NCI-H1694 treated with DMSO at 0.1 percent for 48 hours (cell line): Measurements from ENCODE around the gene SURF1.
A peak's percentile ranks its signal among the peaks of the same experiment; 100 is the strongest.
"Not testable (repeated sequence)": the region's sequence is repeated elsewhere in the genome, so short reads cannot be mapped to it uniquely, and the experiment has no call there.

ENCODE experiments used
- DNase-seq: peaks from one replicate; lab custom pipeline; 2025; lab: John Stamatoyannopoulos, UW

Gene SURF1

GRCh38 chr9:133384736-133385321 is 28.5 kb upstream of the SURF1 start:
- DNase-seq: peak; percentile 69

GRCh38 chr9:133383438-133383837 is 27.2 kb upstream of the SURF1 start:
- DNase-seq: no peak

GRCh38 chr9:133382507-133383141 is 26.3 kb upstream of the SURF1 start:
- DNase-seq: no peak

GRCh38 chr9:133380734-133381133 is 24.4 kb upstream of the SURF1 start:
- no peak for DNase-seq

DNA sequence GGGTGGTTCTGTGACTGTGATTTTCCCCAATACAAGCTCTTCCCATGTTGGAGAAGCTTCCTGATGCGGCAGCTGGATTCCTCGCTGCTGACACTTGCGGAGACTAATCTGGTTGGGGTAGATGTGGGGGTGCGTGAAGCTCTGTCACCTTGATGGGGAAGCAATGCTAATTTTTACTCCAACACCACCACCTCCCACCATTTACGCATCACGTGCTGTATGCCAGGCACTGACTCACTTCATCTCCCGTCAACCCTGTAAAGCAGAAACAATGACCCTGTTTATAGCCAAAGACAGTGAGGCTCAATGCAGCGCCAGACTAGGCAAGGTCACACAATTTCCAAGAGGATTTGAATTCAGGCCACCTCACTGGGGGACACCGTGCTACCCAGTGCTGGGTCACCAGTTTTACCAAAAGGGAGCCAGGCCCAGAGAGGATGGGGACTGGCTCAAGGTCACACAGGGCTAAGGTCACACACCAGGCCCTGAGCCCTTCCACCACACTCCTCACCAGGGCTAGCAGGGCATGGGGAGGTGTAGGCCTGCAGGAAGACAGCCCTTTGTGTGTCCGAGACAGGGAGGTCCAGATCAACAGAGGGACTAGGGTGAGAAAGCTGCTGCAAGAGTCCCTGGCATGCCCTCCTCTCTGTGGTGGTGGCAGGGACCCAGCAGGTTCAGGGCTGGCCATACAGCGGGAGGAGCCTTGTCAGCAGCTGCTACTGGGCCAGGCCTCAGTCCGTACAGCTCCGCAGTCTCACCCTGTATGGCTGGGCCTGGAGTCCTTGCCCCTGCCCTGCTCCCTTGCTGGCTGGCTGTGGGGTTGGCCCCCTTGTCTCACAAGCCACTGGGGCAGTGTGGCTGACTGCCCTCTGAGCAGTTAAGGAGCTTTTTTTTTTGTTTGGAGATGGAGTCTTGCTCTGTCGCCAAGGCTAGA is 23.1 kb upstream of the SURF1 start:
- no peak for DNase-seq

DNA sequence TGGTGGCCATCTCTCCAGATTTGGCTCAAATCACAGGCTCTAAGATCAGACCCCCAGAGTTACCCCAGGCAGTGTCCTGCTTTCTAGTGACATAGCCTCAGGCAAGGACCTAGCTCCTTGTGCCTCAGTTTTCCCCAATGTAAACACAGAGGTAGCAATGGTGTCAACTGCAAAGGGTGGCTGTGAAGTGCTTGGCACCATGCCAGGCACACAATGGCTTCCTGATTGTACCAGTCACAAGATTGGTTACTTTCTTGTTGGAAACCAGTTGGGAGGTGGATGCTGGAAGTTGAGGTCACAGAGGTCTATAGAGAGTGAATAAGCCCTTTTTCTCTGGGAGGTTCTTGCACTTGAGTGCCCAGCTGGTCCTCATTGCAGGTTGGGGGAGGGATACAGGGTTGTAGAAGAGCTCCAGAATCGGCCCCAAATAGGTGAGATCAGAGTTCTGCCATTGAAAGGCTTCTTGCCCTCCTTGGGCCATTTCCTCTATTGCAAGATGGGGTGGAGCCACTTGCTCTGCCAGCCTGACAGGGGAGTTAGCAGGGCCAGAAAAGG is 22.2 kb upstream of the SURF1 start:
- DNase-seq: no peak

GRCh38 chr9:133377721-133378216 is 21.5 kb upstream of the SURF1 start:
- peak; percentile 64 for DNase-seq

GRCh38 chr9:133377280-133377679 is 21.0 kb upstream of the SURF1 start:
- DNase-seq: not testable (repeated sequence)

DNA sequence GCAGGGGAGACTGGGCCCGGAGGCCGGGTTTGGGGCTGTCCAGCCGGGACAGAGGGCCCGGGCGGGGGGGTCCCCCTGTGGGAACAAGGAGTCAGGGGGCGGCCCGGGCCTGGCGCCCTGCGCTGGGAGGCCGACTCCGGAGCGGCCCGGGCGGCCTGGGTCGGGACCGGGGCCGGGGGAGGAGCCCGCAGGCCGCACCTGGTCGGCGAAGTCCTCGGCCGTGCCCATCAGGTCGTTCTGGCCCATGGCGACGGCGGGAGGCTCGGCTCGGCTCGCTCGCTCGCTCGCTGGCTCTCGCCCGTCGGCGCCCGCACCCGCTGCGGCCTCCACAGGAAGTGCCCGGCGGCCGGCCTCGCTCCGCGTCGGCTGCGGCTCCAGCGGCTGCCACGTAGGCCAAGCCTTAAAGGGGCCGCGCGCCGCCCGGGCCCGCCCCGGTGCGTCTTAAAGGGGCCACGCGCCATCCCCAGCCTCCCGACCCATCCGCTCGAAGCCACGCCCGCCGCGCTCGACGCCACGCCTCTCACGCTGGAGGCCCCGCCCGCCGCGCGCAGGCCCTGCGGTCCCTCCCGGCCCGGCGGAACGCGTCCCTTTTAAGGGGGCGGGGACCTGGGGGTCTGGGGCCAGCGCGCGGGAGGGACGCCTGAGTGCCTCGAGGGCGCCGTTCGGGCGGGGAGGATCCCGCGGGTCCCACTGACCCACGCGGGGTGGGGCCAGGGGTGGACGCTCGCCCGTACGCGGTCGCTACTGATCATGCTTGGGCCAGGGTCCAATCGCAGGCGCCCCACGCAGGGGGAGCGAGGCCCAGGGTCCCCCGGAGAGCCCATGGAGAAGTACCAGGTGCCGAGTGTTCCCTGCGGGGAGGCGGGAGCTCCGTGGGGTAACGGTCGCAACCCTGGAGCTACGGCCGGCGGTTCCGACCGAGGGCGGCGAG is 19.7 kb upstream of the SURF1 start, which contains the start of the genes STKLD1 and SURF4:
Gene STKLD1 (plus strand): TSS at position 643 of the 931 bp plus-strand sequence. CDS start 108 bp downstream, at position 751.
Gene SURF4 (minus strand): TSS at position 337 of the 931 bp plus-strand sequence. CDS start 91 bp downstream, at position 246.
- peak; percentile 79 for DNase-seq

DNA sequence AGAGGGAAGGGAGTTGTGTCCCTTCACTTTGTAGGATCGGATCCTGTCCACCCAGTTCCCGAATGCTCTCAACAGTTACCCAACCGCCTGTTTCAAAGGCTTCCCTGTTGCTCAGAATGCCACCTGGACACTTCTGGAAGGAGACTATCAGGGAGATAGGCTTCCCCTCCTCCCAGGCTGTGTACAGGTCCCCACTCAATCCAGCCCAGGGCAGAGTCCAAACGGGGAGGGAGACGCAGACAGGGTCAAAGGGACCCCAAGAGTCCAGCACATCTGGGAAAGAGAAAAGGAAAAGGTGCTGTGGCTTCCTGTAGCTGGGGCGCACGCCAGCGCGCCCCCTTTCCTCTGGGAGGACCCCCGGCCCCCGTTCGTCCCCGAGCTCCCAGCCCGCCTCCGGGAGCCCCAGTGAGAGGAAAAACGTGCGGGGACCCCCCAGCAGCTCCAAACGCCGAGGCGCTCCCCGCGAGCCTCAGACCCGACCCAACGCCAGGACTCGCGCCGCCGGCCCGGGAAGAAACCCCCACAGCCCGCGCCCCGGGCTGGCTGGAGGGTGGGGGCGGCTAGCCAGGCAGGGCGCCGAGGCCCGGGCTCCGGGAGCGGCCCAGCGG is 18.9 kb upstream of the SURF1 start:
- no peak for DNase-seq

DNA sequence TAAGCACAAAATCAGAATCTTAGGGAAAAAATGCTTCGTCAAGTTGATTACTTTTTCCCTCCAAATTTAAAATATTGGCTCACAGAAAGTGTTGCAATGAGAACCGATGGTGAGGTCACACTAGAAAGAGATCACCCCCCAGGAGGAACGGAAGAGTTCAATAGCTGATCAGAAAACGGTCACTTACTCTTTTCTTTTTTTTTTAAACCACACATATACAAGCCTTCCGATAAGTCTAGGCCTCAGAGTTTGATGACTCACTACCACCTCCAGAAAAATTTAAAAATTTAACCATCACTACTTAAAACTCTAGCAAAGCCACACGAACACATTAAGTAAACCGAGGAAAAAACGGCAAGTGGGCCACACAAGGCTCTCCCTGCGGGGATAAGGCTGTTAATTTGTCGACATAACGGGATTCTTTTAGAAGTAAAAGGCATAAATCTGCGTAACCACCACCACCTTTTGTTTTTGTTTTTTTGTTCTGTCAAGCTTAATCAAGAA is 18.4 kb upstream of the SURF1 start:
- DNase-seq: no peak

- DNase-seq: no peak
Measured at GRCh38 chr9:133372144-133372543, 15.9 kb upstream of the SURF1 start.

GRCh38 chr9:133371261-133371711 is 15.0 kb upstream of the SURF1 start:
- DNase-seq: no peak

- DNase-seq: no peak
Measured at GRCh38 chr9:133370685-133371084, 14.4 kb upstream of the SURF1 start.

DNA sequence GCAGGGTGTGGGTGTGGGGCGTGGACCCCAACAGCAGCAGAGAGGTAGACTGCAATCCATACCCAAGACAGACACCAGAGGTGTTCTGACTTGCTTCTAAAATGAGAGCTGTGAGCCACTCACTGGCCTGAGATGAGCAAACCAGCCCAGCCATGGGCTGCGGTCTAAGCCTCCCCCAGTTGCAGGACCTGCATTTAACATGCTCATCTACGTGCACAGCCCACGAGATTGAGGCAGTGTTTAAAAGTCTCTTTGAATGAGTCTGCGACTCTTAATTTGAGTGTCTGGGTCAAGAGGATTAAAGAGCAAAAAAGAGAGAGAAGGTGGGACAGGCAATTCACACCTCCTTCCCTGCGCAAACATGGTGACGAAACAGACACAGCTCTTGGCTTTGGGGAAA is 13.6 kb upstream of the SURF1 start:
- no peak for DNase-seq

DNA sequence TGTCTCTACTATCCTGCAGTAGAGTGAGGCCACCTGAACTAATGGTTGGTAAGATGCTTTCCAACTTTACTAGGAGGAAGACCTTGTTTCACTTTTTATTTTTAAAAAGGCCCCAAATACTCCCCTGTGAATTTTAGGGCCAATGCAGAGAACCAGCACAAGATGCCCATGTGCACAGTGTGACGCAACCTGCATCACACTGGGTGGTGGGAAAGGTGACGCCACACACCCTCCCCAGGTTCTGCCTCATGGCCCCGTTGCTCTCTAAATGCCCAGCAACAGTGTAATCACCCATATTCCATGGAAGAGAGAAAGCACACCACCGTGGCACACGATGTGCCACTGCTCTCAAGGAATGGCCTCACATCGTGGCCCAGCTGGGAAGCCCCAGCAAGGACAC is 13.1 kb upstream of the SURF1 start:
- no peak for DNase-seq

DNA sequence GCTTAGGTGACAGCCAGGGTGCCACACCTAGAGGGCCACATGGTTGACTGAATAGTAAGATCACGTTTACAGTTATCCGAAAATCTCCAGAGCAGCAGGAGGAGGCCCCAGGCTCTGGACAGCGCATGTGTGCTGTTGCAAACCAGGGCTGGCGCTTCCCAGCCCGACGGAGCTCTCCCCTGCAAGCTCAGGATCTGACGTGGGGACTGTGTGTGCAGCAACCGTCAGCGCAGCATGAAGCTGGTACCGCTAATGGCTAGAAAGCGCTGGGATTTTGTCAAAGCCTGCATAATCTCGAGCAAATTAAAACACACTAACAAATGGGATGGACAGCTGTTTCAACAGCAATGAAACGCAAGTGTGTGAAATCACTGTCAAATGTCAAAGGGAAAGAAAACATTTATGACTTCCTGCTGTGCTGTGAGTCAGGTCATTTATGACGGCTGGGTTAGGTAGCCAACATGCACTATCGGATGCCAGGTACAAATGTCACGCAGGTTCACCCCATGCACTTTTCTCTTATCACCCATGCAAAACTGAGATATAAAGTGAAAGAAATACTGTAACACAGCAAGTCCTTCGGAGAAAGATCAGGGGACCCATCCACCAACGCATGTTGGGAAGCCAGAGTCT is 12.1 kb upstream of the SURF1 start:
- DNase-seq: no peak

GRCh38 chr9:133367778-133368177 is 11.5 kb upstream of the SURF1 start:
- DNase-seq: no peak

DNA sequence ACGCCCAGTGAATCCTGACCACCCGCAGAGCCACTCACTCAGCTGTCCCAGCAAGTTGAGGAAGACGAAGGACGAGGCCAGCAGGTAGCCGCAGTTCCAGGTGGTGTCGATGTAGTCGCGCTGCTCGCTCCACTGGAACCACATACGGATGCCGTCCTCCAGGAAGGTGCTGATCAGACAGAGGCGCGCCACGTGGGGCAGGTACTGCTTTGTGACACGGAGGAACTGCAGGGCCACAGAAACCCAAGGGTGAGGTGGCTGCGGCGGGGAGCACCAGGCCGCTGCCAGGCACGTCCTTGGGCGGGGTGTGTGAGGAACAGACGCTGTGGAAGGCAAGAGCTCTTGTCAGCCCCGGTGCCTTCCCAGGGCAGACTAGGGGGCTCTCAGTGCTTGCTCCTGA is 10.9 kb upstream of the SURF1 start:
- DNase-seq: no peak

- DNase-seq: no peak
Measured at GRCh38 chr9:133366435-133366834, 10.1 kb upstream of the SURF1 start.
